Middle frontal gyrus (tissue), 1 donor: ENCODE data around the gene SORL1.
"Not testable (repeated sequence)": the region's sequence is repeated elsewhere in the genome, so short reads cannot be mapped to it uniquely, and the experiment has no call there.

Experiments
- DNase-seq: peaks from one replicate; pipeline ENCODE4 v3.0.0-alpha.2; 2015; ENCODE audit warnings: low spot score; ENCODE audit errors: extremely low spot score

The SORL1 gene

GRCh38 chr11:121626507-121626875 lies 174.4 kb downstream of the SORL1 start:
- DNase-seq, result no peak

- no peak for DNase-seq
These were observed 174.9 kb downstream of the SORL1 start for GRCh38 chr11:121626980-121627379.

GRCh38 chr11:121630041-121630440 lies 177.9 kb downstream of the SORL1 start:
- DNase-seq, result no peak

- no peak for DNase-seq
These were observed 179.3 kb downstream of the SORL1 start for GRCh38 chr11:121631456-121631855.

GRCh38 chr11:121634273-121634672 lies 182.2 kb downstream of the SORL1 start:
- DNase-seq, result no peak

- no peak for DNase-seq
These were observed 182.8 kb downstream of the SORL1 start for GRCh38 chr11:121634889-121635288.

GRCh38 chr11:121636081-121636799 lies 184.1 kb downstream of the SORL1 start:
- DNase-seq, result no peak

GRCh38 chr11:121636800-121637176 lies 184.7 kb downstream of the SORL1 start:
- no peak for DNase-seq

- DNase-seq, result not testable (repeated sequence)
These were observed 185.5 kb downstream of the SORL1 start for GRCh38 chr11:121637587-121637986.

GRCh38 chr11:121643479-121644186 lies 191.5 kb downstream of the SORL1 start:
- DNase-seq, result no peak

GRCh38 chr11:121644187-121644512 lies 192.0 kb downstream of the SORL1 start:
- DNase-seq, result no peak

GRCh38 chr11:121645001-121645400 lies 192.9 kb downstream of the SORL1 start:
- DNase-seq, result no peak

GRCh38 chr11:121645596-121645995 lies 193.5 kb downstream of the SORL1 start:
- no peak for DNase-seq

GRCh38 chr11:121648306-121648705 lies 196.2 kb downstream of the SORL1 start:
- no peak for DNase-seq

- no peak for DNase-seq
These were observed 197.7 kb downstream of the SORL1 start for GRCh38 chr11:121649798-121650197.

- no peak for DNase-seq
These were observed 198.5 kb downstream of the SORL1 start for GRCh38 chr11:121650351-121651256.

- no peak for DNase-seq
These were observed 199.1 kb downstream of the SORL1 start for GRCh38 chr11:121651257-121651605.

- no peak for DNase-seq
These were observed 200.9 kb downstream of the SORL1 start for GRCh38 chr11:121652971-121653370.

GRCh38 chr11:121654259-121654842 lies 202.2 kb downstream of the SORL1 start:
- no peak for DNase-seq

GRCh38 chr11:121654843-121655536 lies 202.9 kb downstream of the SORL1 start:
- no peak for DNase-seq
